AG04450 (cell line): ENCODE data around the gene MAP2K2. TPM values are rescaled to one million over a fixed set of nuclear protein-coding genes. Genes with fewer than 3 reads are reported as not detected.

Experiments used
- CTCF ChIA-PET: fragments of 300-600, 350-600 bp; formaldehyde crosslinking; extraction: SDS; loops from one replicate; lab custom pipeline; 2022; ENCODE audit warnings: antibody characterized with exemption, inconsistent platforms; lab: Charles Lee
- POLR2A ChIA-PET: fragments of 350-600 bp; formaldehyde crosslinking; extraction: SDS; loops from one replicate; lab custom pipeline; 2021; ENCODE audit warnings: antibody characterized with exemption, inconsistent platforms; lab: Yijun Ruan, JAX
- DNase-seq: peaks from one replicate; pipeline ENCODE4 v3.0.0-alpha.2; 2011; ENCODE audit warnings: low read depth, low spot score
- H3K27ac ChIP-seq: one replicate; pipeline ENCODE4 v1.5.1; 2012; ENCODE audit warnings: low read depth, low read length, control low read depth
- H3K27me3 ChIP-seq: one replicate; pipeline ENCODE4 v1.6.0; 2012; ENCODE audit warnings: low read length; ENCODE audit not compliant: control insufficient read depth, insufficient read depth
- H3K4me3 ChIP-seq: 2 replicates; pipeline ENCODE4 v1.5.1; 2011; ENCODE audit warnings: mild to moderate bottlenecking, low read depth, low read length, control low read depth
- H3K9me3 ChIP-seq: 2 replicates; pipeline ENCODE4 v1.5.1; 2012; ENCODE audit warnings: low read length; ENCODE audit not compliant: control insufficient read depth, insufficient read depth
- CTCF ChIP-seq: IDR thresholded peaks from 2 replicates; pipeline ENCODE4 v1.5.1; 2011; ENCODE audit warnings: low read depth, low read length, control low read depth, inconsistent platforms
- polyA plus RNA-seq: library from polyadenylated mRNA; depleted of rRNA; stranded (reverse); fragments of >200 nt; gene quantifications from 2 replicates; pipeline ENCODE4 v1.2.3, GENCODE V29; 2011

The MAP2K2 gene
- polyA plus RNA-seq, 1 experiment: 65.1 TPM

- no peak for DNase-seq
- ChIA-PET POLR2A (no interaction called here), CTCF (no interaction called here)
- no peak overlapping the region for H3K27ac ChIP-seq
- peaks cover 6% of the 10 kb centered on the region; the same call in 1 of the 2 replicates for H3K9me3 ChIP-seq
- H3K4me3 ChIP-seq: peak overlapping the region; percentile 74
- no peaks in the 10 kb centered on the region for H3K27me3 ChIP-seq
- no peak for TF ChIP-seq CTCF
Observed at GRCh38 chr19:4062419-4063368, 61.2 kb downstream of the MAP2K2 start.

- no peak for DNase-seq
- Histone ChIP-seq H3K27me3 (no peaks in the 10 kb centered on the region), H3K9me3 (peaks cover 6% of the 10 kb centered on the region; the same call in 1 of the 2 replicates), H3K4me3 (no peak overlapping the region), H3K27ac (peak overlapping the region; percentile 11)
- ChIA-PET POLR2A (no interaction called here), CTCF (no interaction called here)
- no peak for TF ChIP-seq CTCF
Observed at GRCh38 chr19:4061683-4062418, 62.1 kb downstream of the MAP2K2 start.

GRCh38 chr19:4061178-4061682 is 62.7 kb downstream of the MAP2K2 start:
- no peak for DNase-seq
- peaks cover 6% of the 10 kb centered on the region; the same call in 1 of the 2 replicates for H3K9me3 ChIP-seq
- peak overlapping the region; percentile 11 for H3K27ac ChIP-seq
- H3K27me3 ChIP-seq: no peaks in the 10 kb centered on the region
- no peak for TF ChIP-seq CTCF
- CTCF ChIA-PET: no interaction called here
- no peak overlapping the region for H3K4me3 ChIP-seq
- POLR2A ChIA-PET: no interaction called here

GRCh38 chr19:4060621-4061177 is 63.2 kb downstream of the MAP2K2 start:
- CTCF ChIA-PET: no interaction called here
- Histone ChIP-seq H3K9me3 (peaks cover 6% of the 10 kb centered on the region; the same call in 1 of the 2 replicates), H3K27ac (peak overlapping the region; percentile 1), H3K27me3 (no peaks in the 10 kb centered on the region), H3K4me3 (no peak overlapping the region)
- TF ChIP-seq CTCF: no peak
- DNase-seq: no peak
- POLR2A ChIA-PET: no interaction called here
